K562 (cell line): ENCODE results near the gene PHF12. TPM values are rescaled to one million over a fixed set of nuclear protein-coding genes. Genes with fewer than 3 reads are reported as not detected.

Experiments used
- E2F4 ChIP-seq: sonication (generic); formaldehyde crosslinking; IDR thresholded peaks from 2 replicates; pipeline ENCODE4 v1.8.0; 2022; ENCODE audit warnings: mild to moderate bottlenecking, low read depth, missing genetic modification reagents
- ELF2 ChIP-seq: fragments of 250-450 bp; sonication (Bioruptor Pico); IDR thresholded peaks from 2 replicates; pipeline ENCODE4 v1.5.0; 2021; ENCODE audit warnings: mild to moderate bottlenecking
- EWSR1 ChIP-seq: fragments of 450-650 bp; IDR thresholded peaks from 2 replicates; pipeline ENCODE4 v1.6.1; 2018; ENCODE audit warnings: borderline replicate concordance, mild to moderate bottlenecking, low read depth, moderate library complexity; ENCODE audit not compliant: partially characterized antibody
- NFYB ChIP-seq: IDR thresholded peaks from 2 replicates; pipeline ENCODE4 v1.6.1; 2011; ENCODE audit warnings: mild to moderate bottlenecking, moderate library complexity; ENCODE audit not compliant: insufficient read length; ENCODE audit errors: extremely low read depth
- NKRF ChIP-seq: fragments of 450-650 bp; IDR thresholded peaks from 2 replicates; pipeline ENCODE4 v1.6.1; 2016; ENCODE audit warnings: borderline replicate concordance
- USF2 ChIP-seq: sonication (generic); formaldehyde crosslinking; IDR thresholded peaks from 2 replicates; pipeline ENCODE4 v1.5.0; 2020; ENCODE audit warnings: missing genetic modification reagents
- ZNF224 ChIP-seq: sonication (generic); formaldehyde crosslinking; IDR thresholded peaks from 2 replicates; pipeline ENCODE4 v1.8.0; 2022; ENCODE audit warnings: mild to moderate bottlenecking, missing genetic modification reagents
- polyA plus RNA-seq, 8 experiments: library from polyadenylated mRNA; depleted of rRNA in 4 of 8; stranded (reverse) in 5 of 8; unstranded in 3 of 8; fragments of >200 nt; fragmentation: Nextera tagmentation in 2 of 8; fragmentation: Illumina TruSeq in 1 of 8; extraction: Ambion mirVana in 2 of 8; extraction: Trizol in 1 of 8; gene quantifications; 2 replicates each; pipeline versions ENCODE4 v1.2.1 to v1.2.3, GENCODE V29; 2011 to 2014; ENCODE audit warnings: inconsistent platforms in 1 of 8, missing spikeins in 1 of 8
- total RNA-seq, 7 experiments: library from RNA; depleted of rRNA in 6 of 7; stranded (reverse); fragments of >200 nt in 6 of 7; fragmentation: Illumina TruSeq in 2 of 7; extraction: Trizol in 2 of 7; gene quantifications; 2 replicates each; pipeline versions ENCODE4 v1.2.1 to v1.2.3, GENCODE V29; 2011 to 2021; ENCODE audit warnings: low replicate concordance in 1 of 7

The PHF12 gene
- total and polyA plus RNA-seq, 9 of the 15 experiments (the other 6 are each of a cell fraction or from before 2014, with no cell fraction given), result 0.82 to 31.3 (median 13.5) TPM

GRCh38 chr17:28881533-28882056, 69.7 kb downstream of the PHF12 start (continued):
- TF ChIP-seq NKRF (no peak), NFYB (no peak), USF2 (CRISPR knock-in tag) (no peak), ELF2 (CRISPR knock-in tag) (no peak), ZNF224 (CRISPR knock-in tag) (no peak), E2F4 (CRISPR knock-in tag) (no peak), EWSR1 (no peak)
- TF ChIP-seq, all 486 proteins: peak for 0
